Measurements from ENCODE around the gene ZBTB24.
A peak's percentile ranks its signal among the peaks of the same experiment; 100 is the strongest.
"Not testable (repeated sequence)": the region's sequence is repeated elsewhere in the genome, so short reads cannot be mapped to it uniquely, and the experiment has no call there.

The ZBTB24 gene

DNA sequence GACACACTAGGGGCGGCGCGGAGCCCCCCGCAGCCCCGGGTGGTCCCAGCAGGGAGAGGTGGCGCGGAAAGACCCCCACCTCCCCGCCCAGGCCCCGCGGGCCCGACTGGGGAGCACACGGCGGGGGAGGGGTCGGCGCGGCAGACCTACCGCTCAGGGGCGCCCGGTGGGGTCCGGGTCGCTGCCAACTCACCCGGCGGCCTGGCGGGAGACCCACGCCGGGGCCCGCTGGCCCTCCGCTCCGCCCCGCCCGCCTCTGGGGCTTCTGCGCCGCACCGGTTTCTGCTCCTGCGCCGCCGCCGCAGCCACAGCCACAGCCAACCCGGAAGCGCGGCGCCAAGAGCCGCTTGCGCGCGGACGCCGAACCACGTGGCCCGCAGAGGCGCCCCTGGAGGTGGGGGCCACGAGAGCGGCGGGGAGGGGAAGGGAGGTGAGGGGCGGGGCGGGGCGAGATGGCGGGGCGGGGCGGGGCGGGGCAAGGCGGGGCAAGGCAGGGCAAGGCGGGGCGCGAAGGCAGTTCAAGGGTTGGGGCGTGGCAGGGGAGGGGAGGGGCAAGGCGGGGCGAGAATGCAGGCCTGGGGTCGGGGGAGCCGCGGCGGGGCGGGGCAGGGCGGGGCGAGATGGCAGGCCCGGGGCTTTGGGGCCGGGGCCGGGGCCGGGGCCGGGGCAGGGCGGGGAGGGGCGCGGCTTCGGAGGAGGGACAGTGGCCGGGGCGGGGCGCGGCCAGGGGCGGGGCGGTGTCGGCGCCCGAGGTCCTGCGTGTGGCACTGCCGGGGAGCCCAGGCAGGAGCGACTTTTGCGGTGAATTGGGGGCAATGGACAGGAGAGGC, at the start of gene ZBTB24:
ZBTB24 (minus strand) TSS at position 315 of the 830 bp plus-strand sequence. CDS start 1,193 bp downstream, outside the sequence.
- DNase-seq (ENCODE audit: low spot score): peak; percentile 87

DNA sequence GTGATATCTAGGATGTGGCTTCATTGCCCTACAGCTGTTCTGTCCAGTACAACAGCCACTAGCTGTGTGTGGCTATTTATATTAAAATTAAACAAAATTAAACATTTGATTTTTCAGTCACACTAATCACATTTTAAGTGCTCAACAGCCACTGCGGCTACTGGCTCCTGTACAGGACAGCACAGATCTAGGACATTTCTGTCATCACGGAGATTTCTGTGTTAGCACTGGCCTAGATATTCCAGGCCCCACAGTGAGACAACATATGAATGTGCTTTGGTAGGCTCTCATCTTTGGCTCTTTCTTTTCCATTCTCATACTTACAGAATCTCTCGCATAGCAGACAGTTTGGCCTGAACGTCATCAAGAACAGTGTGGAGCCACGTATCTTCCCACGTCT, 48.4 kb upstream of the ZBTB24 start:
- no peak for DNase-seq (ENCODE audit: low spot score)

DNA sequence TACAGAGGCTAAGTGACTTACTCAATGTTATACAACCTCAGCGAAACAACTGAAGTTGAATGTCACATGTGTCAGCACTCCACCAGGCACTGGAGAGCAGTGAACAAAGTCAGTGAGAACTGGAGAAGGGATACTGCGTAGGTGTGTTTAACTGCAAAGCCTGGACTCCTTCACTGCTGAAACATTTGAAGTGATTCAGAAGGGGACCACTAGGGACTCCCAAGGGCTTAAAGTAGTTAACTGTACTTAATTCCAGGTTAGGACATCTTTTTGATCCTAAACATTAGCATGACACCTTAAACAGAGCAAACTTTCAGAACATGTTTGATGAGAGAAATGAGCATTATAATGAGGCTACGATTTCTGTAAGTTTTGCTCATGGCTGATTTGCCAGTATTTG, 45.0 kb upstream of the ZBTB24 start:
- DNase-seq (ENCODE audit: low spot score): no peak

DNA sequence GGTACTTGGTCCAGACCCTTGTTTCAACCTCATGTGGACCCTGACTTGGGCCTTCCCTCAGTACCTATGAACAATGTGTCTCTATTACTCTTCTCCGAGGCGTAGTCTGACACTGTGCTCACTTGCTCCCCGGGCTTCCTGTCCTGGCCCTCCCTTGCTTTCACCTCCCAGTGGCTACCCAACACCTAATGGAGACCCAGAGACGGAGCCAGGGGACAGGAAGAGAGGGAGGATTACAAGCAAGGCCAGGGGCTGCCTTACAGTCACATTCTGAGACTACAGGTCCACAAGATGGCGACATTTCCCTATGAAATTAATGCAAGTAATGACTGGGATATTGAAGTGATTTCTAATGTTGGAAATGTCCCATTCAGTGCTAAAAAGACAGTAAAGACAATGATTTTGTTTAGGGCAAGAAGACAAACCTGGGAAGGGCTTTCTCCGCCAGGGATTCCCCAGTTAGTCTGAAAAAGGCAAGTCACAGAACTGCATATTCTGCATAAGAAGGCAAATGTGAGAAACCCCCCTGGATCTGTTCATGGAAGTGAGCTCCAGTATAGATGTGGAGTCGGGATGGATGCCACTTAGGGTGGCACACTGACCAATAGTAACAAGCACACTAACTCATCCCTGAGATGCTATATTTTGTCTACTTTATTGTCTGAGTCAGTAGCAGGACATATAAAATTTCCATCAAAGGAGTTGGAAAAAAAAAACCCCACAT, 44.0 kb upstream of the ZBTB24 start:
- peak; percentile 71 for DNase-seq (ENCODE audit: low spot score)

DNA sequence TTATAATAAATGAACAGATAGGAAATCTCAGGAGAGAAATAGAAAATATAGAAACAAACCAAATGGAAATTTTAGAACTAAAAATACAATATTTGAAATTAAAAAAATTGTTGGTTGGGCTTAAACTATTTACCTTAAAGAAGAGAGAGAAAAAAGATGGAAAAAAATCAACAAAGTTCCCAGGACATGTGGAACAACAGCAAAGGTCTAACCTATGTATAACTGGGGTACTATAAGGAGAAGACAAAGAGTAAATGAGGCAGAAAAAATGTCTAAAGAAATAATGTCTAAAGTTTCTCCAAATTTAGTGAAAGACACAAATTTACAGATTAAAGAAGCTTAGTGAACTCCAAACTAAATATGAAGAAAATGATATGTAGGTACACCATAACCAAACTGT, 41.1 kb upstream of the ZBTB24 start:
- DNase-seq (ENCODE audit: low spot score): no peak

DNA sequence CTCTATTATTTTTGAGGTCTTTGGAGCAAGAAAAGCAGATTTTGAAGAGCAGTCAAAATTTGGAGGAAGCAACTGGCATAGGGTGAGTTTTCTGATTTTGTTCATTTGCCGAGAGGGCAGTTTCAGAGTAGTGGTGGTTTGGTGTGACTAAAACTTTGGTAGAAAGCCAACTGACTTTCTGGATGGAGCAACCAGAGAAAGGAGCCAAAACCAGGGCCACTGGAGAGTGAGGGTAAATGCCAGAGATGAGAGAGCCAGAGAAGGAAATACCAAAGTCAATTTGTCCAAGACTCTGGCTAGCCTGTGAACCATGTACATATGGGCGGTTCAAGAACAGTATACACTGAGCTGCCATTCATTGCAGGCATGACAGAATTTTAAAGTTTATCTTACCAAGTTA, 40.5 kb upstream of the ZBTB24 start:
- no peak for DNase-seq (ENCODE audit: low spot score)

DNA sequence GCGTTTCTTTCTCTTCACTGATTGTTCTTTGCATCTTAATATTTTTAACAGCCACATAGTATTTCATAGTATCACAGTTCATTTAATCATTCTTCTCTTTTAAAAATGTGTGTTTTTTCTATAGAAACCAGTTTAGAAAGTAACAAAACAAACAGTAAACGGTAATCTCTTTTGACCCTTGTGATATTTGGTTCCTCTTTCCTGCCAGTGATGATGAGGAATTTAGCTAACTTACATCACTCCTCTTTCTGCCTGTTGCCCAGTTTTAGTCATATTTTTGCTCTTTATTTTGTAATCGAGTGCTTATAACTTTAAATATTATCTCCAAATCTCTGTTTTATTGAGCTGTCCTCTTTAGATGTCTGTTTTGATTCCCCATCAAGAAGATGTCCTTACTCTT, 38.1 kb upstream of the ZBTB24 start:
- no peak for DNase-seq (ENCODE audit: low spot score)

DNA sequence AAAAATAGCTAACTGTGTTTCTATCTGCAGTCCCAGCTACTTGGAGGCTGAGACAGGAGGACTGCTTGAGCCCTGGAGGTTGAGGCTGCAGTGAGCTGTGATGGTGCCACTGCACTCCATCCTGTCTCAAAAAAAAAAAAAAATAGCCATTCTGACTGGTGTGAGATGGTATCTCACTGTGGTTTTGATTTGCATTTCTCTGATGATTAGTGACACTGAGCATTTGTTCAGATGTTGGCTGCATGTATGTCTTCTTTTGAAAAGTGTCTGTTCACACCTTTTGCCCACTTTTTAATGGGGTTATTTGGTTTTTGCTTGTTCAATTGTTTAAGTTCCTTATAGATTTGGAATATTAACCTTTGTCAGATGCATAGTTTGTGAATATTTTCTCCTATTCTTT, 36.6 kb upstream of the ZBTB24 start:
- DNase-seq (ENCODE audit: low spot score): not testable (repeated sequence)

DNA sequence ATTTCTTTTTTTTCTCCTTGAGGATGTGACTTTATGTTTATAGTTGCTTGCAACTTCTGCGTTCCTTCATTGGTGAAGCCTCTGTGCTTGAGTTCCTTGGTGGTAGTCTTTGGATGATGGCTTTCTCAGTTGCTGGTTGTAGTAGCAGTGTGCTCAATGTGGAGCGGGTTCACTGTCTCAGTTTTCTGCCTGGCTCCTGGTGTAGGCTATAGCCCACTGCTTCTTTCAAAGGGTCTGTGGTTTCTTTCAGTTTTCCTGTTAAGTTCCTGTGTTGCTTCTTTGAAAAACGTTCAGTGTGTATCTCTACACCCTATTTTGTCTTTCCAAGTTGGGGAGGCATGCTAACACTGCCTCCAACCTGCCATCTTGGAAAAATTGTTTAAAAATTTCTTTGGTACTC, 33.9 kb upstream of the ZBTB24 start:
- DNase-seq (ENCODE audit: low spot score): no peak

DNA sequence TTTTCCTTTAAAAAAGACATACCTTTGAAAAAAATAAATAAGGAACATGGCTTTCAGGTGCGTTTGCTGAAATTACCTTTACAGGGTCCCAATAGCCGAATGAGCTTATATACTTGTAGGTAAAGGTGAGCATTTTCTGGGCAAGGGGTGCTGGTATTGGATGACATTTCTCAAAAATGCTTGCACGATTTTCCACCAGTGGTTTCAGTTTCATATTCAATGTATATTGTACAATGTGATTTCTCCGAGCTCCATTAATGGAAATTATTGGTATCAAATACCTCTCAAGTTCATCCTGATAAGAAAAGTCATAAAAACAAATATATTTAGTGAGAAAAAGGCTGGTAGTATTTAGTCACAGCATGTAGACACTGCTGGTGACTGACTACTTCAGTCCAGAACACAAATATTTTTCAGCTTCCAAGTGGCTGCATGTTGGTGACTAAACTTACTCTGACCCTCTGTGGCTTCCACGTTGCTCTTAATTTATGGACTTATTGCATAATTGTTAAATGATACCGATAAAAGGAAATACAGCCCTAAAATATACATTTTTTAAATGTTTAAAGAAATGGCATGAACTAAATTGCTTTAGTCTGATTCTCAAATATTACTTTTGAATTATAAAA, 32.9 kb upstream of the ZBTB24 start:
- peak; percentile 27 for DNase-seq (ENCODE audit: low spot score)

DNA sequence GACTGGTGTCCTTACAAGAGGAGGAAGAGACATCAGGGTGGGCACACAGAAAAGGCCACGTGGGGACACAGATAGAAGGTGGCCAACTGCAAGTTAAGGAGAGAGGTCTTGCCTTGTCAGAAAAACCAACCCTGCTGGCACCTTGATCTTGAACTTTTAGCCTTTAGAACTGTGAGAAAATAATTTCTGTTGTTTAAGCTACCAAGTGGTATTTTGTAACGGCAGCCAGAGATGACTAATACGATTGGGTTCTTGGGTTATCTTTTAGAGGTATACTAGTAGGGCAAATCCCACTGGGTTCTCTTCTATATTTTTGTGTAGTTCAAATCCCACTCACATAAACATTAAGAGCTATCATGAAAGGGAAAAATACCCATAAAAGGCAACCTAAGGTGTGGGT, 31.9 kb upstream of the ZBTB24 start:
- DNase-seq (ENCODE audit: low spot score): no peak

DNA sequence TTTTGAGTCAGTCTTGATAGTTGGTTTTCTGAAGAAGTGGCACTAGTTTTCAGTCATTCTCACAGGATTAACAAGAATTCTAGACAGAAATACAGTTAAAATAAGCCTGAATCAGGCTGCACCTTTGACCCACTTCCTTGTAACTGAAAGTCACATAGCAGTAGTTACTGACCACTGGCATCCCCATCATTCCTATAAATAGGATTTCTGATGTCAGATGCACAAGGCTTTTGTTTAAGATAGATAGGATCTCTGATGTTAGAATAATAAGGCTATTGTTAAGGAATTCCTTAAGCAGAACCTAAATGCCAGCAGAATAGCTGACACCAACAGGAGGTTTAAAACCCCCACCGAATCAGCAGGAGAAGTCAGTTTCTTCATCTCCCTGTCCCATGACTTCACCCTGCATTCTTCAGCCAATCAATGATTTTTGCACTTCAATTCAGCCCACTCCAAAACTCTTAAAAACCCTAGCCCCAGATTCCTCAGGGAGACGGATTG, 30.6 kb upstream of the ZBTB24 start:
- no peak for DNase-seq (ENCODE audit: low spot score)

DNA sequence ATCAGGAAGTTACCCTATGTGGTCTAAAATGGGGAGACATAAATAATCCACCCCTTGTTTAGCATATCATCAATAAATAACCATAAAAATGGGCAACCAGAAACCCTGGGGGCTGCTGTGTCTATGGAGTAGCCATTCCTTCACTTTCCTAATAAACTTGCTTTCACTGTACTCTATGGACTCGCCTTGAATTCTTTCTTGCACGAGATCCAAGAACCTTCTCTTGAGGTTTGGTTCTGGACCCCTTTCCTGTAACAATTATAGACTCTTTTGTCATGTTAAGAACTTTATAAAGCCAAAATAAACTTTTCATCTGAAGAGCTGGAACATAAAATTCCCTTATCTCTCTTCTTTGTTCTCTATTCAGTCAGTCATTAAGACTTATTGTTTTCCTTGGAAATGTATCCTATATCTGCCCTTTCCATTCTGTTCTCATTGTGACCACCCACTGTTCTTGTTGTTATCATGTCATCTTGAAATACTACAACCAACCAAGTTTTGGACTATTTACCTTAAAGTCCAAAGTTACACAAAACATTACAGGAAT, 29.3 kb upstream of the ZBTB24 start:
- DNase-seq (ENCODE audit: low spot score): no peak

DNA sequence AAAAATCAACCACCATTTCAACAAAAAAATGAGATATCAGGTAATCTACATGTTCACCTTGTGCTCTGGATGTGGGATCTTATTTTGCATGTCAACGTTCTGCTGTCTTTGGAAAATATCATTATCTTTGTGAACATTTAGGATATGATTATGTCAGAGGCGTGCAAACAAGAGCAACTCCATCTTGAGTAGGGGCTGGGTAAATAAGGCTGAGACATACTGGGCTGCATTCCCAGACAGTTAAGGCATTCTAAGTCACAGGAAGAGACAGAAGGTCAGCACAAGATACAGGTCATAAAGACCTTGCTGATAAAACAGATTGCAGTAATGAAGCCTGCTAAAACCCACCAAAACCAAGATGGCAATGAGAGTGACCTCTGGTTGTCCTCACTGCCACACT, 28.8 kb upstream of the ZBTB24 start:
- DNase-seq (ENCODE audit: low spot score): no peak

DNA sequence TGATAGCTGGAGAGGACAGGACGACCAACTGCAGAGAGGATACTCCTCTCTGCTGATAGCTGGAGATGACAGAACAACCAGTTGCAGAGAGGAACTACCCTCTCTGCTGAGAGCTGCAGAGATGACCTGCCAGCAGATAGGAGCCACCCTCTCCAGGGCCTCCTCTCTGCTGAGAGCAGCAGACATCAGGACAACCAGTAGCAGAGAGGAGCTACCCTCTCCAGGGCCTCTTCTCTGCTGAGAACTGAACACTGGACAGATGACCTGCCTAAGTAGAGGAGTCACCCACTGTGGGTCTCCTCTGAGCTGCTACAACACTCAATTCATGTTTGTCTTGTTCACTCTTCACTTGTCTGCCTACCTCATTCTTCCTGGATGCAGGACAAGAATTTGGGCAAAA, 27.3 kb upstream of the ZBTB24 start:
- DNase-seq (ENCODE audit: low spot score): no peak

DNA sequence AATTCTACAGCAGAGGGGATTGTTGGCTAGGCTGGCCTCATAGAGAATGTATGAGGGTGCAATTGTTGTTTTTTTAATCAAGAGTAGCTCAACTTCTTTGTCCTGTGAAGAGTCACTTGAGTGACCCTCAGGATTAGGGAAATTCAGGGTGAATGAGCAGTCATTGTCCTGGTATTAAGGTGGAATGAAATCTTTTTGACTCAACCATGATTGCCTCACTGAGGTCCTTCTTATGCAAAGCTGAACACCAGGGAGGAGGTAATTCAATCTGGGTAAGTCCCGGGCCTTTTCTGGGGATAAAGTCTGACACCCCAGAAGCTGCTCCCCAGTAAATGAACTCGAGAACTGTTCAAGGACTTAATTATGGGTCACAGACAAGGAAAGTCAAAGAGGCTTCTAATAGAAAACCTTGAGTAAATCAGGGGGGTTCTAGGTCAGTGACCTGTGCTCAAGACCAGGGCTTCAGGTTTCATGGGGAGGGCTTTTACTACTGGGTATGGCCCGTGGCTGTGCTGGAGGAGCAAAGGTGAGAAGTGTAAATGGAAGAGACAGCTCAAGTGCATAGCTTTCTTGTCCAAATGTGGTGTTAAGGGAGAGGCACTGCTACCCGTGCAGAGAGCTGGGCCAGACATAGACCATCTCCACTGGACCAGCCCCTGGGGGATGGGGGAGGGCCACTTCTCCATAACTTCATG, 25.3 kb upstream of the ZBTB24 start:
- no peak for DNase-seq (ENCODE audit: low spot score)

DNA sequence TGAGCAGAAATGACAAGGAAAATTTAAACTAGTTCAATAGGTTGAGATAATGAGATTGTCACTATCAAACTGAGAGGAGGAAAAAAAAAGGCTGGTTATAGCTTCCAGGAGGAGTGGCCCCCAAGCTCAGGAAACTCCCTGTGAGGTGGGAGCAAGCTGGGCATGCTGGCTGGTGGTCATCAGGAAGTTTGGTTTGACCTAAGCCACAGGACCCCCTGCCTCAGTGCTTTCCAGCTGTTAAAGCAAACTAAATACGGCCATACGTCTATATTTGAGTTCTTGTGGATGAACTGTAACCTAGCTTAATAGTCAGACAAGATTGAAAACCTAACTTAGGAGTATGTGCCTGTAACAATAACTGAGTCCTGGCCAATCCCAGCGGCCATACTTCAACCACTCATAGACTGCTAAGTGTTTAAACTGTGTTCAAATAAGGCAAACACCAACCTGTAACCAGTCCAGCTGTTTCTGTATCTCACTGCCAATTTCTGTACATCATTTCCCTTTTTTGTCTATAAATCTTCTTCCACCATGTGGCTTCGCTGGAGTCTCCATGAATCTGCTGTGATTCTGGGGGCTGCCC, 24.6 kb upstream of the ZBTB24 start:
- DNase-seq (ENCODE audit: low spot score): no peak

DNA sequence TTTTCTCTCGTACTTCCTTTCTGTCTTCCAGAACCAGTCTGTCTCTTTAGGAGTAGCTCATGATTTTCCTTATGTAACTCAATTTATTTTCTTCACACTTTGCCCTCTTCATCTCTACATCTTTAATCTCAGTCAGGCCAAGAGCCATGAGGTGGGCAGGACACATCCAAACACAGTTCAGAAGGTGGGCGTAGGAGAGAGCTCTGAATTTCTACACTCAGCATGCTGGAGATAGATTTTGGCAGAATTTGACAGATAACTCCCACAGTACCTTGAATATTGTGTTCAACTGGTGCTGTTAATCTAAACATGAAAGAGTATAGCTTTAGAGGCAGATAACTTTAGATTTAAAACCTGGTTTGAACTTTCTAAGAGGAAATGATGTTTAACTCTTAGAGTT, 23.8 kb upstream of the ZBTB24 start:
- no peak for DNase-seq (ENCODE audit: low spot score)

DNA sequence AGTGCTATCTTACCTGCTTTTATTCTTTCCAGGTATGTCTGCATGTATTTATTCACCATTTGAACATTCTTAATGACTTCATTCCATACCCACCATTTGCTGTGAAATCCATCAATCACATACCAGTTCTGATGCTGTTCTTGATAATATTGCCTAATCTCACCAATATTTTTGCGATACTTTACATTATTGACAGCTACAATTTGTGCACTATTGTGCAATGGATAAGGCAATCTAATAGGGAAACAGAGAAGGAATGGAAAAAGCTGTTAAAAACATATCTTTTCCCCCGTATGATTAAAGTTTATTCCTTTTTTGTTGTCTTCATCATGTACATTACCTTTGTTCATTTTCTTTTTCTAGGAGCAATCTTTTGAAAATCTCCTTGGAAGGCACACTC, 23.3 kb upstream of the ZBTB24 start:
- no peak for DNase-seq (ENCODE audit: low spot score)

DNA sequence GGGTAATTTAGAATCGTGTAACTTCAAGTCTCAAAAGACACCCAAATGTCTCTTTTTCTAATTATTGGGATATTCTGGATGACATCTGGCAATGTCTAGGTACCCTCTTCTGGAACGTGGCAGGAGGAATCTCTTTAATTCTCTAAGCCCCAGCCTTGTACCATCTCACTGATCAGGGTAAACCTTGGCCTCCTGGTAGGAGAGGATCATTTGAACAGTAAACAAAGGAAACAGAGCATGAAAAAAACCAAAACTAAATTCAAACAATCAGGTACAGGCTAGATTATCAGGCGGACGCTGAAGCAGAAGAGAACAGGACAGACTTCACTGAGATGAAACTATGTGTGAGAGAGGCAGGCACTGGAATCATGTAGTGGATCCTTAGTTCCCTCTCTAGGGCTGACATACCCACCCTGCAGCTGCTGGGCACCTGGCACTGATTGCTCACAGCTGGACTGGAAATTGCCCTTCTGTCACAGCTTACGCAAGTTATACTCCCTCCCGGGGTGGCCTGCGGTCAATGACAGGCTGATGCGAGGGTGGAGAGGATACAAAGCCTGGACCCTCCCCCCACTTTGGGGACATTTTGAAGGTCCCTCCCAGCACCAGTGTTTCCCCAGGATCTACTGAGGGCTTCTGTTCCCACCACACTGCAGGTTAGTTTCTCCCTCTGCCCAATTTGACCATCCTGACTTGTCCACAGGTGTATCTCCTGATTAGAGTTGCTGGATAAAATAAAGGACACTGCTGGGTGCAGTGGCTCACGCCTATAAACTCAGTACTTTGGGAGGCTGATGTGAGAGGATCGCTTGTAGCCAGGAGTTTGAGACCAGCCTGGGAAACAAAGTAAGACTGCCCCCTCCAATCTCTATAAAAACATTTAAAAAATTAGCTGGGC, 20.6 kb upstream of the ZBTB24 start:
- DNase-seq (ENCODE audit: low spot score): no peak

DNA sequence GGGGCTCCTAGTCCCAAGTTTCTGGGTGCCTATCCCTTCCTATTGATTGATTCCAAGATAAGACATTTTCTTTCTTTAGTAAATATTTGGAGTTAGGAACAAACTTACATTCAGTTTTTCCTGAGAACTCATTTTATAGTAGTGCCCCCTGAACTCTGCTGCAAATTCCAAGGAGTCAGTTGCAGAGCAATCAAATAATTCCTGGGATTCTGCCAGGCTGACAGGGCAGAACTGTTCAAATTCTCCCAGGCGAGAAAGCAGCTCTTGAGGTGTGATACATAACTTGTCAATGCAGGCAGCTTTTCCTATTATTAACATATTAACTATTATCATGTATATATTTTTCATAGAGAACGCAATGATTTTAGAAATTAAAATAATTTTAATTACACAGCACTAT, 15.9 kb upstream of the ZBTB24 start:
- DNase-seq (ENCODE audit: low spot score): no peak

Data from CD4-positive, alpha-beta T cell treated with Interleukin-2 at 100 ng/mL for 4 hours (primary cell).